Measurements from ENCODE around the gene SERAC1.

The SERAC1 gene

GRCh38 chr6:158175111-158175510 is 7.0 kb upstream of the SERAC1 start:
- H2AFZ ChIP-seq (ENCODE audit: low read length): no peak overlapping the region
- H3K4me2 ChIP-seq (ENCODE audit: low read length): no peak overlapping the region
- H3K4me1 ChIP-seq (ENCODE audit: insufficient read depth, low read length, severe bottlenecking): no peaks in the 10 kb centered on the region
- no peaks in the 10 kb centered on the region for H4K20me1 ChIP-seq (ENCODE audit: insufficient read depth, low read length)
- no peaks in the 10 kb centered on the region for H3F3A ChIP-seq (ENCODE audit: insufficient read depth, low read length)
- no peaks in the 10 kb centered on the region for H3K9me2 ChIP-seq (ENCODE audit: low read depth, low read length)
- H3K9me3 ChIP-seq (ENCODE audit: low read length): no peaks in the 10 kb centered on the region
- H3K9ac ChIP-seq (ENCODE audit: low read length): no peak overlapping the region
- no peak overlapping the region for H3K4me3 ChIP-seq (ENCODE audit: low read depth, low read length, poor library complexity, severe bottlenecking)
- no peaks in the 10 kb centered on the region for H3K79me2 ChIP-seq (ENCODE audit: insufficient read depth, low read length)
- no peak overlapping the region for H3K27ac ChIP-seq (ENCODE audit: low read depth, low read length, poor library complexity, severe bottlenecking)
- no peaks in the 10 kb centered on the region for H3K36me3 ChIP-seq (ENCODE audit: insufficient read depth, low read length)
- no peaks in the 10 kb centered on the region for H3K27me3 ChIP-seq (ENCODE audit: insufficient read depth, low read length)
- TF ChIP-seq, protein P1, sequence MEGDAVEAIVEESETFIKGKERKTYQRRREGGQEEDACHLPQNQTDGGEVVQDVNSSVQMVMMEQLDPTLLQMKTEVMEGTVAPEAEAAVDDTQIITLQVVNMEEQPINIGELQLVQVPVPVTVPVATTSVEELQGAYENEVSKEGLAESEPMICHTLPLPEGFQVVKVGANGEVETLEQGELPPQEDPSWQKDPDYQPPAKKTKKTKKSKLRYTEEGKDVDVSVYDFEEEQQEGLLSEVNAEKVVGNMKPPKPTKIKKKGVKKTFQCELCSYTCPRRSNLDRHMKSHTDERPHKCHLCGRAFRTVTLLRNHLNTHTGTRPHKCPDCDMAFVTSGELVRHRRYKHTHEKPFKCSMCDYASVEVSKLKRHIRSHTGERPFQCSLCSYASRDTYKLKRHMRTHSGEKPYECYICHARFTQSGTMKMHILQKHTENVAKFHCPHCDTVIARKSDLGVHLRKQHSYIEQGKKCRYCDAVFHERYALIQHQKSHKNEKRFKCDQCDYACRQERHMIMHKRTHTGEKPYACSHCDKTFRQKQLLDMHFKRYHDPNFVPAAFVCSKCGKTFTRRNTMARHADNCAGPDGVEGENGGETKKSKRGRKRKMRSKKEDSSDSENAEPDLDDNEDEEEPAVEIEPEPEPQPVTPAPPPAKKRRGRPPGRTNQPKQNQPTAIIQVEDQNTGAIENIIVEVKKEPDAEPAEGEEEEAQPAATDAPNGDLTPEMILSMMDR (IDR thresholded peaks at IDR 0.05; ENCODE audit: low read length): no peak
- no peak for TF ChIP-seq EZH2 (IDR thresholded peaks at IDR 0.05; ENCODE audit: borderline replicate concordance, low read length)

DNA sequence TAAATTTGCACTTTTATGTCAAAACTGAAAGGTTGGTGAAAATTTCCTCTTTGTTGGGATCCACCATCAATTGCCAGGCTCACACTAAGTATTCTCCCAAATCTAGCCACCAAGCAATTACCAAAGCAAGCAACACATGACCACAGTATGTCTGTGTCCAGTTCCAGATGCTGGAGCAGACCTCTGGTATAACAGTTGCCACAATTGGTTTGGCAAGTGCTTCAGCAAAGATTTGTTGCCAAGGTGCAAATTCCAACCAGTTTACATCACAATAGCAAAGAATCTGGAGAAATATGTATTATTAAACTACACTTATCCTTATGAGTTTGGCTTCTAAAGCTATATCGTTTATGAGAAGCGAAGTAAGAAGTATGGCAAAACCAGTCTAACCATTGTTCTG is 6.5 kb upstream of the SERAC1 start:
- Histone ChIP-seq H2AFZ (ENCODE audit: low read length) (no peak overlapping the region), H3K27me3 (ENCODE audit: insufficient read depth, low read length) (no peaks in the 10 kb centered on the region), H3K9me2 (ENCODE audit: low read depth, low read length) (no peaks in the 10 kb centered on the region), H3K4me2 (ENCODE audit: low read length) (no peak overlapping the region), H4K20me1 (ENCODE audit: insufficient read depth, low read length) (no peaks in the 10 kb centered on the region), H3K79me2 (ENCODE audit: insufficient read depth, low read length) (no peaks in the 10 kb centered on the region), H3F3A (ENCODE audit: insufficient read depth, low read length) (no peaks in the 10 kb centered on the region), H3K9ac (ENCODE audit: low read length) (no peak overlapping the region), H3K9me3 (ENCODE audit: low read length) (no peaks in the 10 kb centered on the region), H3K27ac (ENCODE audit: low read depth, low read length, poor library complexity, severe bottlenecking) (no peak overlapping the region), H3K4me1 (ENCODE audit: insufficient read depth, low read length, severe bottlenecking) (no peaks in the 10 kb centered on the region), H3K36me3 (ENCODE audit: insufficient read depth, low read length) (no peaks in the 10 kb centered on the region), H3K4me3 (ENCODE audit: low read depth, low read length, poor library complexity, severe bottlenecking) (no peak overlapping the region)
- TF ChIP-seq, protein P1 (IDR thresholded peaks at IDR 0.05; ENCODE audit: low read length): no peak
- no peak for TF ChIP-seq EZH2 (IDR thresholded peaks at IDR 0.05; ENCODE audit: borderline replicate concordance, low read length)

- Histone ChIP-seq H2AFZ (ENCODE audit: low read length) (no peak overlapping the region), H3K9me3 (ENCODE audit: low read length) (no peaks in the 10 kb centered on the region), H3K9me2 (ENCODE audit: low read depth, low read length) (no peaks in the 10 kb centered on the region), H3K9ac (ENCODE audit: low read length) (no peak overlapping the region), H3K4me3 (ENCODE audit: low read depth, low read length, poor library complexity, severe bottlenecking) (no peak overlapping the region), H4K20me1 (ENCODE audit: insufficient read depth, low read length) (no peaks in the 10 kb centered on the region), H3K79me2 (ENCODE audit: insufficient read depth, low read length) (no peaks in the 10 kb centered on the region), H3K27ac (ENCODE audit: low read depth, low read length, poor library complexity, severe bottlenecking) (no peak overlapping the region), H3K27me3 (ENCODE audit: insufficient read depth, low read length) (no peaks in the 10 kb centered on the region), H3K36me3 (ENCODE audit: insufficient read depth, low read length) (no peaks in the 10 kb centered on the region), H3K4me2 (ENCODE audit: low read length) (no peak overlapping the region), H3K4me1 (ENCODE audit: insufficient read depth, low read length, severe bottlenecking) (no peaks in the 10 kb centered on the region), H3F3A (ENCODE audit: insufficient read depth, low read length) (no peaks in the 10 kb centered on the region)
- TF ChIP-seq, protein P1 (IDR thresholded peaks at IDR 0.05; ENCODE audit: low read length): no peak
- TF ChIP-seq EZH2 (IDR thresholded peaks at IDR 0.05; ENCODE audit: borderline replicate concordance, low read length): no peak
Observed at GRCh38 chr6:158174024-158174423, 6.0 kb upstream of the SERAC1 start.
